Activated naive CD4-positive, alpha-beta T cell treated with anti-CD3 and anti-CD28 coated beads, Interleukin-2, amount 50 U/mL, for 16 hours (primary cell): ENCODE measurements around the gene CHCHD10.
"Not testable (repeated sequence)": the region's sequence is repeated elsewhere in the genome, so short reads cannot be mapped to it uniquely, and the experiment has no call there.

ENCODE experiments used
- DNase-seq: peaks from one replicate; pipeline ENCODE4 v3.0.0-alpha.2; 2020

The CHCHD10 gene

DNA sequence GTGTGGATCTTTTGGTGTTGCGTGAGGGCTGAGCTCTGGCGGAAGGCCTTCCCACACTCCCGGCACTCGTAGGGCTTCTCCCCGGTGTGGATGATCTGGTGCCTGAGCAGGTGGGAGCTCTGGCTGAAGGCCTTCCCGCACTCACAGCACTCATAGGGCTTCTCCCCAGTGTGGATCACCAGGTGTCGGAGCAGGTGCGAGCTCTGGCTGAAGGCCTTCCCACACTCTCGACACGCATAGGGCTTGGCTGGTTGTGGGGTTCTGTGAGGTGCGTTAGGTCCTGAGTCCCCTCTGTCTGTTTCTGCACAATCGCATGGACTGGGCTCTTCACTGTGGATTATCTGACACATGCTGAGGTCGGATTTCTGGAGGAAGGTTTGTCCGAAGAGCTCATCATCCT lies 23.3 kb downstream of the CHCHD10 start:
- DNase-seq = no peak

DNA sequence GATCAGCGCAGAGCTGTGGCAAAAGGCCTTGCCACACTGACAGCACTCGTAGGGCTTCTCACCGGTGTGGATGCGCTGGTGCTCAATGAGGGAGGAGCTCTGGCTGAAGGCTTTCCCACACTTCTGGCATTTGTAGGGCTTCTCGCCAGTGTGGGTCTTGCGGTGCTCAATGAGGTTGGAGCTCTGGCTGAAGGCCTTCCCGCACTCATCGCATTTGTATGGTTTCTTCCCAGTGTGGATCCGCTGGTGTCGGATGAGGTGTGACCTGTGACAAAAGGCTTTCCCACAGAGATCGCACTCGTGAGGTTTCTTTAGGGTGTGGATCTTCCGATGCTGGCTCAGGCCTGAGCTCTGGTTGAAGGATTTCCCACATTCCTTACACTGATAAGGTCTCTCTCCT lies 23.8 kb downstream of the CHCHD10 start:
- DNase-seq = no peak

DNA sequence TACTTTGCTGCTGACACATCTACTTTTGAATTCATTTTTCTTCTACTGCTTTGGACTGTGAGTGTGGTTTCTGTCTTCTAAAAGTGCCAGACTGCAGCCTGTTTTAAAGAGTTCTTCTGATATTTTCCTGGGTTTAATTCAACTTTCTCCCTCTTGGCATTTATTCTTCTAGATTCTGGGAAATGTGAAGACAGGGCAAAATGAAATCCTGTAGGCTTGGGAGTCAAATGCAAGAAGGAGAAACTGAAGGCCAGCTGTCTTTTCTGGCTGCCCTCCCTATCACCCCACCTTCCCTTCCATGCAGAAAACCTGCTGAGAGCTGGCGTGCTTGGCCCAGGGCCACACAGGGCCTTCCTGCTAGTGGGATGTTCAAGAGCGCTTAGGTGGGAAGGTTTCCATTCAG lies 24.5 kb downstream of the CHCHD10 start:
- DNase-seq = no peak

DNA sequence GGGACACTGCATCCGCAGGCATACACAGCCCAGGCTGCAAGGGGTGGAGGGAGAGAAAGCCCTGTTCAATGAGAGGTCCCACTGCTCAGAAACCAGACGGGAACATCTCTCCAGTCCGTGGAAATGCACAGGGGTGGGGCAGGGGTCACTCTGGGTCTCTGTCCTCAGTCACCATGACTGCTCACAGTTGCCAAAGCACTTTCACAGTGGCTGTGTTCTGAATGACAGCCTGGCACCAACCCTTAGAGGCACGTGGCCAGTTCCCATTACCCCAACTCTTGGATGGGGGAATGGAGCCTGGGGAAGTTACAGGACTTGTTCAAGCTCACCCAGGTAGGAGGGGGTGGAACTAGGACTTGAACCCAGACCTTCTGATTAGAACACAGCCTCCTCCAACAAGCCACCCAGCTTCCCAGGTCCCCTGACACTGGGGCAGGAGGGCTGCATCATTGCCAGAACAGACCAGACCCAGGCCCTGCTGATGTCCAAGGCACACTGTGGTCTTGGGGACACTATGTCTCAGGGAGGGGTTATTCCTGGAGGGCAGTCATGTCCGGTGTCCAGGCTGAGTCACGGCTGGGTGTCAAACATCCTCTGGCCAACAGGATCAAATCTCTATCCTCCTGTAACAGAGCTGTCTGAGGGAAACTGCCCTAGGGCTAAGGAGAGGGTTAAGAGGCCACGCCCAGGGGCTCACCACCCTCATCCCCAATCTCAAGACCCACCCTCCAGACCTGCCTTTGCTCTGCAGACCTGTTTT lies 25.1 kb downstream of the CHCHD10 start:
- no peak for DNase-seq

DNA sequence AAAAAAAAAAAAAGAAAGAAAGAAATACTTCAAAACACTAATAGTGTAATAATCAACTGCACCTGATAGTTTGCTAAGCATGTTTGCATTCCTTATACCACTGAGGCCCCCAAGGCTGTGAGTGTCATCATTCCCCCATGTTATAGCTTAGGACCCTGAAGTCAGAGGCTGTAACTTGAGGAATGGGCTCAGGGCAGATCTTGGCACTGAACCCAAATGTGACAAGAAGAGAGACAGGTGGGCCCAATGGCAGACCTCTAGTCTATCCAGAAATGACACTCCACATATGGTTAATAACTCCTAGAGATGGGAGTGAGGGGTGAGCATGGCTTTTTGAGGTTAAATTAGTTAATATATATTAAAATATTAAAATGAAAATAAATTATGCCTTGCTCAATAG lies 30.1 kb downstream of the CHCHD10 start:
- DNase-seq = no peak

DNA sequence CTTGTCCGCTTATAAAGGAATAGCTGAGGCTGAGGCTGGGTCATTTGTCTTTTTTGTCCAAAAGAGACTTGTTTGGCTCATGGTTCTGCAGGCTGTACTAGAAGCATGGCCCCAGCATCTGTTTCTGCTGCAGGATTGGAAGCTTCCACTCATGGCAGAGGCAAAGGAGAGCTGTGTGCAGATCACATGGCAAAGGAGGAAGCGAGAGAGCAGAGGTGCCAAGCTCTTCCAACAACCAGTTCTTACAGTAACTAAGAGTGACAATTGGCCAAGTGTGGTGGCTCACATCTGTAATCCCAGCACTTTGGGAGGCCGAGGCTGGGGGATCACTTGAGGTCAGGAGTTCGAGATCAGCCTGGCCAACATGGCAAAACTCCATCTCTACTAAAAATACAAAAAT lies 39.7 kb downstream of the CHCHD10 start:
- not testable (repeated sequence) for DNase-seq

DNA sequence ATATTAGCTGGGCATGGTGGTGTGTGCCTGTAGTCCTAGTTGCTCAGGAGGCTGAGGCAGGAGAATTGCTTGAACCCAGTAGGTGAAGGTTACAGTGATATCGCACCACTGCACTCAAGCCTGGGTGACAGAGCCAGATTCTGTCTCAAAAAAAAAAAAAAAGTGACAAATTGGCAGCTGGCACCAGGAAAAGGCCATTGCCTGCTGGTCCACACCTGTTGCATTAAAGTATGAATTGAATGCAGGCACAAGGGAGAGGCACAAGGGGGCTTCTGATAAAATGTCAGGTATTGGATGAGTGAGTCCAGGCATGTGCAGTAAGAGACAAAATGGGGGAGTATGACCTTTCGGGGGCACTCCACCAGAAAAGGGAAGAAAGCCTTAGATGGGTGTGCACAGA lies 45.0 kb downstream of the CHCHD10 start:
- DNase-seq = no peak

DNA sequence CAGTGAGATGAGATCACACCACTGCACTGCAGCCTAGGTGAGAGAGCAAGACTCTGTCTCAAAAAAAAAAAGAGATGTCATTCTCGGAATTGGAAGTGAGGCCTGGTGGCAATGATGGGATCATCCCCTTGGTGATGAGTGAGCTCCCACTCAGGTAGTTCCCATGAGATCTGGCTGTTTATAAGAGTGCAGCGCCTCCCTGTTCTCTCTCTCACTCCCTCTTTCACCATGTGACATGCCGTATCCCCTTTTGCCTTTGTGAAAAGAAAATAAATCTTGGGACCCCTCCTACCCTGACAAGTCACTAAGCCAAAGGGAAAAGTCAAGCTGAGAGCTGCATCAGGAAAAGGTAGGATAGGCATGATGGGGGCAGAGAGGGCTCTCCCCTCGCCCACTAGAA lies 45.6 kb downstream of the CHCHD10 start:
- no peak for DNase-seq

DNA sequence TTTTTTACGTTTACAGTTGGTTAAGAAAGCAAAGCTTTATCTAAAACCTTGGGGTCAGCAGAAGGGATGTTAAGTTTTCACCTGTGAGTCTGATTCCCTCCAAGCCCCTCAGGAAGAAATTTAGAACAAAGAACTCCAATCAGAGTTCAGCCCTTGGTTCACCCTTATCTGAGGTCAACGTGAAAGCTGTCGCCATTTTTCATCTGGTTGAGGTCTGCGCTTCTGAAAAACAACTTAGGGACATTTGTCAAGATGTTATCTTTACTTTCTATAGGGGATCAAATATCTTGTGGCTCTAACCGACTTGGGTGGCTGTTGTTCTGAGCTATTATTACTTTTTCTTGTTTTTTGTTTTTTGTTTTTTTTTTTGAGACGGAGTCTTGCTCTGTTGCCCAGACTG lies 46.9 kb downstream of the CHCHD10 start:
- DNase-seq = no peak

DNA sequence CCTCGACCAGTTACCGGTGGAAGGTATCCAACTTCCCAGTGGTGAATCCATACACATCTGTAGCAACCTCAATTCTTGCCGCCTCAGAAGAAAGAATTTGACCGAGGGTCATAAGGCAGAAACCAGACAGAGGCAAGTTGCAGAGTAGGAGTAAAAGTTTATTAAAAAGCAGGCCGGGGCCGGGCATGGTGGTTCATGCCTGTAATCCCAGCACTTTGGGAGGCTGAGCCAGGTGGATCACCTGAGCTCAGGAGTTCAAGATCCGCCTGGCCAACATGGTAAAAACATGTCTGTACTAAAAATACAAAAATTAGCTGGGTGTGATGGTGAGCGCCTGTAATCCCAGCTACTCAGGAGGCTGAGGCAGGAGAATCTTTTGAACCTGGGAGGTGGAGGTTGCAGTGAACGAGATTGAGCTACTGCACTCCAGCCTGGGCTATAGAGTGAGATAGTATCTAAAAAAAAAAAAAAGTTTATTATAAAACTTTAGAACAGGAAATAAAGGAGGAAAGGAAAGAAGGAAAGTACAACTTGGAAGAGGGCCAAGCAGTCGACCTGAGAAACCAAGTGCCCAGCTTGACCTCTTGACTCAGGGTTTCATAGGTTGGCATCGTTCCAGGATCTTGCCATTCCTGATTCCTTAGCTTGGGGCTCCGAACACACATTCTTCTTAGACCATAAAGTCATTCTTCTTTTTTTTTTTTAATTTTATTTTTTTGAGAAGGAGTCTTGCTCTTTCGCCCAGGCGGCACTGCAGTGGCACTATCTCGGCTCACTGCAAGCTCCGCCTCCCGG lies 49.2 kb downstream of the CHCHD10 start:
- DNase-seq = no peak

DNA sequence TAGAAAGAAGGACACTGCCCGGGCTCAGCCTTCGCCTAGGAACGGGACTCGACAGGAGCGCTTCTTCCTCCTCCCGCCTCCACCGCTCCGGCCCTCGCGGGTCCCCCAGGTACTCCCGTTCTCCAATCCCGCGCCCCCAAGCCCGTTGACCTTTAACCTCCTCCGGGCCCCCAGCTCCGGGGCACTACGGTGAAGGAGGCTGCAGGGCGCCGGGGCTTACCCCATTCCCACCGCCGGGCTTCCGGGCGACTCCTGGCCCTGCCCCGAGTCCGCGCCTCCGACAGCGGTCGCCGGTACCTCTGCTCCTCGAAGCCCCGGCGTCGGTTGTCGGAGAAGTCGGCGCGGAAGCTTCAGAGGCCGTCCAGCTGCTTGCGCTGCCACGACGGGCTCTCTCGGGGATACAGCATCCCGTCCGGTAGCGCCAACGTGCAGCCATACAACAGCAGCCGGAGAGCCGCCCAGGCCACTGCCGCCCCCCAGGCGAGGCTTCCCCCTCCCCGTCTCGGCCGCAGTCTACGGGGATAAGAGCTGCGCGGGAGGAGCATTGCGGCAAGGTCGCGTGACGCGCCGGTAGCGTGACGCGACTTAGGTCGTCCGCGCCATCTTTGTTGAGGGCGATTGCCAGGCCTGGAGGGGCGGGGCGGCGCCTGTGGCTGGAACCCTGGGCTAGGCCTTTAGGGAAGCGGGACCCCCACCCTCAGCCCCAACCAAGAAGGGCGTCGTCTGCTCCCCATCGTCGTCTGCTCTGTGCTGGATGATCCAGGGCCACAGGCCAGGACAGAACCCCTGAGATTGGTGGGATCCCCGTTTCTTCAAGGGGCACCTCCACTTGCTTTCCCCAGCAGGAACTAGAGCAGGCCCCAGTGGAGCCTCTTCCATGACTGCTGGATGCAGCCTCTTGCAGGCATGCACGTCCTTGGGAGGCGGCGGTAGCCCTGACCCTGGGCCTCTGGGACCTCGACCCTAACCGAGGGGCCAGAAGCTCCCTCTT lies 50.7 kb downstream of the CHCHD10 start:
- peak; percentile 84 for DNase-seq
